ENCODE results near the gene IFI35.
"Not testable (repeated sequence)": the region's sequence is repeated elsewhere in the genome, so short reads cannot be mapped to it uniquely, and the experiment has no call there.

Gene IFI35

GRCh38 chr17:42997984-42998938 is 8.3 kb upstream of the IFI35 start, which contains the start of gene RPL27:
TSS of gene RPL27 (plus strand) at chr17:42998419. CDS start at chr17:42998751, 332 bp downstream.
- peak; percentile 98 for DNase-seq

DNA sequence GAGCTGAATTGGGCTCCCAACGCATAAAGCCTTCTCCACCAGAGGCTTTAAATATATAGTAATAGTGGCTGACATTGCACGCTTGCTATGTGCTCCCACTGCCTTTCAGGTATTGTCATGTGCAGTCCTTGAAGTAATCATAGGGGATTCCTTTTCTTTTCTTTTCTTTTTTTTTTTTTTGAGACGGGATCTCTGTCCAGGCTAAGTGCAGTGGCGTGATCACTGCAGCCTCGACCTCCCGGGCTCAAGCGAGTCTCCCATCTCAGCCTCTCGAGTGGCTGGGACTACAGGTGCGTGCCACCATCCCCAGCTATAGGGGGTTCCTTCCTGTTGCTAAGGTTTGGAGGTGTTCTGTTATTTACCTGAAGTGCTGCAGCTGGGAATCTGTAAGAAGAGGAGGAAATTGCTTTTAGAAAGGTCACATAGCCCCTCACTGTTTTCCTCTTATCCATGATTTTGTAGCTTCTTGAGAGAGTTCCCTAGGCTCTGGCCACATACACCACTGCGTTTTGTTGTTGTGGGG is 7.5 kb upstream of the IFI35 start:
- no peak for DNase-seq

GRCh38 chr17:43000894-43001293 is 5.7 kb upstream of the IFI35 start:
- not testable (repeated sequence) for DNase-seq

- no peak for DNase-seq
These were observed 2.9 kb upstream of the IFI35 start for GRCh38 chr17:43003542-43004172.

- no peak for DNase-seq
These were observed 4.2 kb downstream of the IFI35 start for GRCh38 chr17:43010667-43011308.

DNA sequence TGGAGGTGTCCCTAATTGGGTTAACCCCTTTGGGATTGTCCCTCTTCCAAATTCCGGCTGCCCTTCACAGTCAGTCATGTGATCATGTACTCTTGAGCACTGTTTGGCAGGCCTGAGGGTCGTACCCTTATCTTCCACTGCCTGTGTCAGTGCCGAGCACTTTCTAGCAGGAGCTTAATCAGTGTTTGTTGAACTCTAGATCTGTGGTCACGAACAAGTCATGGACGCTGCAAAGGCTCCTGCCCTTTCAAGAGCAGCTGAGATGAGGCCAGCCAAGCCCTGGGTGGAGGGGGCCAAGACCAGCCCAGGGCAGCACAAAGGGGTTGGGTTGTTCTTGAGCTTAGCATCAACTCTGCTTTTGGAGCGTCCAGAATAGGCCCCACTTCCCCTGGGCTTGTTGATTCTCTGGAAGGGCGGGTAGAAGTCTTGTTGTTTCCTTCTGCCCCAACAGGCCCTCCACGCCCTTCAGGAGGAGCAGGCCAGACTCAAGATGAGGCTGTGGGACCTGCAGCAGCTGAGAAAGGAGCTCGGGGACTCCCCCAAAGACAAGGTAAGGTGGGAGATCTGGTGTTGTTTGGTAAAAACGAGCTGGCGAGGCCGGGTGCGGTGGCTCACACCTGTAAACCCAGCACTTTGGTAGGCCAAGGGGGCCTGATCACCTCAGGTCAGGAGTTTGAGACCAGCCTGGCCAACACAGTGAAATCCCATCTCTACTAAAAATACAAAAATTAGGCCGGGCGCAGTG is 5.3 kb downstream of the IFI35 start:
- DNase-seq, result no peak

- DNase-seq, result no peak
These were observed 6.7 kb downstream of the IFI35 start for GRCh38 chr17:43013296-43013695.

DNA sequence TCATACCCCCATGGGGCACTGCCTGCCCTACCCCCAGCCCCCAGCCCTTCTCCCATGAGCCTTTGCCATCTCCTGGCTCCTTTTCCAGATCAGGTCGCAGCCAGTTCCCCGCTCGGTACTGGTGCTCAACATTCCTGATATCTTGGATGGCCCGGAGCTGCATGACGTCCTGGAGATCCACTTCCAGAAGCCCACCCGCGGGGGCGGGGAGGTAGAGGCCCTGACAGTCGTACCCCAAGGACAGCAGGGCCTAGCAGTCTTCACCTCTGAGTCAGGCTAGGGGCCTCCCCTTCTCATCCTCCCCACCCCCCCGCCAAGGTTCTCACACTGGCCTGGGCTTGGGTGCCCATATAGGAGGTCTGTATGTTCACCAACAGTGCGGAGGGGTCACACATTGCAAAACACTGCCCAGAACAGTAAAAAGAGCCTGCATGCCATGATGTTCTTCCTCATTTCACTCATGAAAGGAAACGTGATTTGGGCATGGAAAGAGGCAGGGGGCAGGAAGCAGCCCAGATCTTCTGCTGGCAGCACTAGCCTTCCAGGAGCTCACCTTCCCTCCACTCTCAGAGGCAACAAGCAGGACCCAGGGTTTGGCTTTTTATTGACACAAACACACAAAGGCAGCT is 7.5 kb downstream of the IFI35 start:
- DNase-seq, result no peak

DNA sequence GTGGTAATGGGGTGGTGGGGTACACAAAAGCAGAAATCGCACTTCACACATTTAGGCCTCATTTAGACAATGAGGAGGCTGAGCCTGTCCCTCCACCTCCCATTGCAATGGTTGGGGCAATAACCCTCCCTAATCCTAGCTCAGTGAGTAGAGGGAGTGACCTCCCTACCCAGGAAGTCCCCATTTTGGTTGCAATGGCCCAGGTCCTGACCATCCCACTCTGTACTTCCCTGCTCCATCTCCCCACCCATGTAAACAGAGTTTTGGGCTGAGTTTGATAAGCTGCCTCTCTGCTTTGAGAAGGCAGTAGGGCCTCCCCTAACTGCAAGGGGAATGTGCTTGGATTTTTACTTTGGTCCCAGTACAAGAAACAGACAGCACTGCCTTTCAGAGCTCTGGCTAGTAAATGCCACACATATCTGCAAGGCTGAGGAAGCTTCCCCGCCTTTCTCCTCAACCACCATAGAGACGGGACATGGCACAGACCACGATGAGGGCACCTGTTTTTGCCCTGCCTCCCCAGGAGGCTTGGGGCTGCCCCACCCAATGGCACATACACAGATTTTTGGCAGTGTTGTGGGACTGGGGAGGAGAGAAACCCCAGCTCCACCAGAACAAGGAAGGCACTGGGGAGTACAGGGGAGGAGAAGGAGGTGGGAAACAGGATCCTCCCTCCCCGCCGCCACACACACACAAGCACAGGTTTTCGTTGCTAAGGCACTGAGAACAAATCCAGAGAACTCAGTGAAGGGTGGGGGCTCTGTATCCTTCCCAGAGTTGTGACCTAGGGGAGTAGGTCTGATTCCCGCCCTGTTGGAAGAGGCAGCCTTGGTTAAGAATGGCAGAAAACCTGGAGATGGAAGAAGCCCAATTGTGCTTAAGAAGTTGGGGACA is 8.3 kb downstream of the IFI35 start:
- no peak for DNase-seq

DNA sequence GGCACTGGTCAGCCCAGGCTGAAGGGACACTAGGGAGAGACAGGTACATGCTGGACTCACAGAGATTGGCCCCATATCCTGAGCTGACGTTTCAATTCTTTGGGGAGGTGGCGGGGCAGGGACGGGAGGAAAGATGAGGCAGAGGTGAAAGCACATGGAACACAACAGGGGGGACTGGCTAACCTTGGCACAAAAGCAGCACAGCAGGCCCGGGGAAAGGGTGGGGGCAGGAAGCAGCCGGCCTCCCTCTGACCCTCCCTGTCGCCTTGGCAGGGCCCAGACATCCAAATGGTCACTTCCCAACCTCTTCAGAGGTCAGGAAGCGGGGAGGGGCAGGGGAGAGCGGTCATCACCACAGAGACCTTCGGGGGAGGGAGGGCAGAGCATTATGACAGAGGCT is 9.0 kb downstream of the IFI35 start:
- no peak for DNase-seq

- no peak for DNase-seq
These were observed 9.6 kb downstream of the IFI35 start for GRCh38 chr17:43016216-43016615.

DNA sequence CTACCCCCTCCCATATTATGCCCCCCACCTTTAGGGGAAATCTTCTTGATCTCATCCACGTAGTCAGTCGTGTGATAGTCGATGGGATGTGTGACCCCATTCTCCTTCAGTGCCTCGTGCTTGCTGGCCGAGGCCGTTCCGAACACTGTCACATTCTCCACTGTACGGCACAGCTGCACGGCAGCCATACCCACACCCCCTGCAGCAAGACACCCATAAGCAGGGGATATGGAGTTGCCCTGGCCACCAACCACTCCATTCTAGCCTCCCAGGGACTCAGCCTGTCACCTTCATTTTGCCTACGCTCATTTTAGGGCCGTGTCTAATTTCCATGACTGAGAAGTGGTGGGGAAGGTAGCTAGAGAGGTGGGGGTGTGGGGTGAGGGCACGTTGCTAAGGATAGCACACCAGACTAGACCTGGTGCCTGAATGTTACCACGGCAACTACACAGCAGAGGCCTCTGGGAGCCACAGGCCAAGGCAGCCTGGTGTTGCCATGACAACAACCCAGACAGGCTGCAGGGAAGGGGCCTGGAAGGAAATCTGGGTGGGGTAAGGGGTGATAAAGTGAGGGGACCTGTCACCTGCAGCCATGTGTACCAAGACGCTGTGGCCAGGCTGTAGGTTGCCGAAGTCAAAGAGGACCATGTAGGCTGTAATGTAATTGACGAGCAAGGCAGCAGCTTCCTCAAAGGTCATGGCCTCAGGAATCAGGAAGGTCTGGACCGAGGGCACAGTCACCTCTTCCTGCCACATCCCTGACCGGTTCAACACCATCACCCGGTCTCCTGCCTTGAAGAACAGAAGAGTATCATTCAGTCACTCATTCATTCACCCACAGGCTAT is 11.6 kb downstream of the IFI35 start:
- no peak for DNase-seq

DNA sequence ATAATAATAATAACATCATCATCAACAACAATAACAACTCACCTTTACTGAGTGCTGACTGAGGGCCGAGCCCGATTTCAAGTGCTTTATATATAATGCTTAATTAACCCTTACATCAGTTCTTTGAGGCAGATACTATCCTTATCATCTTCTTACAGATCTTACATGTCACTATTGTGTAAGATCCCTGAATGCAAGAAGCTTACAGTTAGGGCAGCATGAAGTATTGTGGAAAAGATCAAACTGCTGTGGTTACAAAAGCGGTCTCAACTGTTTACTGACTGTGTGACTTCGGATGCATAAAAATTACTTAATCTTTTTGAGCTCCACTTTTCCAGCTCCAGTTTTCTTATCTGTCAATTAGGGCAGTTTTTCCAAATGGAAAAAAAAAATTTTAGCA is 12.3 kb downstream of the IFI35 start:
- DNase-seq, result no peak

DNA sequence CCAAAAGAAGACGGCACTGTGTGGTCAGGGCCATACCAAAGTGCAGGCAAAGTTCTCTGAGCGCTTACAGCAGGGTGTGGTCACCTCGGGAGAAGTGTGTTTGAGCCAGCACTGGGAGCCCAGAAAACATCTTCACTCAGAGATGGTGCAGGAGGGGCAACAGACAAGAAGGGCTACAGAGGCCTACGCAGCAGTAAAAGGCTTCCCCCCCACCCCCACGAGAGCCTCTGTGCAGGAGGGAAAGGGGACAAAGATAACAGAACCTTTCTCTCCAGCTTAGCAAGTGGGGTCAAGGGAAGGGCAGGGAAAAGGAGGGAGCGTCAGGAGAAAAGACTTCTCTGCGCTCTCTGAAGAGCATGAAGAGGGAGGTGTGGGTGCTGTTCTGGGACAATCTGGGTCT is 12.8 kb downstream of the IFI35 start:
- no peak for DNase-seq

DNA sequence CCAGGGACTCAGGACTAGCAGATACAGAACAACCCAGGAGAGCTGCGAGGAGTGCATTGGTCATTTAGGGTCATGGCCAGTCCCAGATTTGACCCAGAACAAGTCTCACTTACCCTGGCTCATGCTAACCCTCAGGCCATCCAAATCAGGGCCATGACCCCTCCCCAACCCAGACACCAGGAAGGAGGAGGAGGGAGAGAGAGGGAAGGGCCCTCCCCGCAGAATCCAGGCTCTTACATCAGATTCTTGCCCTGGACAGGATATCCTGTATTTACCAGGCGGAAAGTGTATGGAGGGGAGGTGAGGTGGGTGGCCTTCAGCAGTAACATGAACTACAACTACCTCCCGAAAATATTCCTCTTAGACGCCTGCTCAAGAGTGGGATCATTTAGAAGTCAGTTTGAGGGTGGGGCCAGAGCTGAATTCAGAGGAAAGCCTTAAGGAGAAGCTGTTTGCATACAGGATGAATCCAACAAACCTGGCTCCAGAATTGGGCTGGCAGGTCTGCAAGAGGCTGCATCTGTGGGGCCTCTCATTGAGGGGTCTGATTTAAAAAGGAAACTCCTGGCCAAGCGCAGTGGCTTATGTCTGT is 13.5 kb downstream of the IFI35 start:
- DNase-seq, result no peak

DNA sequence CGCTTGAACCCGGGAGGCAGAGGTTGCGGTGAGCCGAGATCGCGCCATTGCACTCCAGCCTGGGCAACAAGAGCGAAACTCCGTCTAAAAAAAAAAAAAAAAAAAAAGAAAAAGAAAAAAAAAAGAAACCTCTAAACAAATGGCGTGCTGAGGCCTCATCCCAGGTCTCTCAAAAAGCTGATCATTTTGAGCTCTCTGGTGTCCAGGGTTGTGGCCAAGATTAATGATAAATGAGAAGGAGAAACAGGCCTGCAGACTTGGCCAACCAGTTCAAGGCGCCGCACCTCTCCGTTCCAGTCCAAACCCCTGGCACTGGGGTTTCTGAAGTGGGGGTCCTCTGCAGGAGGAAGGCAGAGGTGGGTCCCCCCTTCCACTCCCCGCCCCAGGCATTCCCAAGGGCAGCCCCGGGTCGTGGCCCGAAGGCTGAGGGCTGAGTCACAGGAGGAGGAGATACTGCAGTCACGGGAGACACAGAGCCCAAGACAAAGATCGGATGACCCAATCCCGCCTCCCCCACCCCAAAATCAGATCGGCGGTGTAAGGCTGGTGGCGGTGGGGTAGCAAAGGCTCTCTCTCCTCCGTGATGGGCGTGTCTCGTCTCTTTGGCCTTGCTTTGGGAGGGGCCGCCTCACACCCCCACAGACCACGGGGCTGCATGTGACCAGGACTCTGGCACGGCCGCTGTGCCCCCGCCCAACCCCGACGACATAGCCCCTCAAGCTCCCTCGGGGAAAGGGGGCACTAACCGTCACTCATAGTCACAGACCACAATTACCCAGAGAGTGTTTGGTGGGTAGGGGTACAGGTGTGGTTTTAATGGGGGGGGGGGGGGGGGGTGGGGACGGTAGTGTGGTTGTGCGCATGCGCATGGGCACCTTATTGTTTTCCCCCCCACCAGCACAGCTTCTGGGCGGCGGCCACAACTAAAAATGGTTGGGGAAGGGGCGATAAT is 14.5 kb downstream of the IFI35 start:
- DNase-seq, result peak; percentile 40

- peak; percentile 74 for DNase-seq
These were observed 15.3 kb downstream of the IFI35 start, which contains the start of gene VAT1 for GRCh38 chr17:43021741-43022512. TSS of gene VAT1 (minus strand) at chr17:43022385. CDS start at chr17:43022322, 63 bp downstream.
